Endothelial cell of umbilical vein (primary cell): Measurements from ENCODE around the gene SLC25A43. TPM values are rescaled to one million over a fixed set of nuclear protein-coding genes. Genes with fewer than 3 reads are reported as not detected.

ENCODE experiments used
- BruUV-seq: library from RNA; stranded (reverse); fragments of 400-500 nt; replicated peaks from 2 replicates; lab custom pipeline; 2021; lab: Mats Ljungman, UMichigan
- CTCF ChIA-PET: fragments of 300-600, 350-600 bp; sonication (Branson Sonifier 250); formaldehyde crosslinking; loops from one replicate; lab custom pipeline; 2021; ENCODE audit warnings: antibody characterized with exemption, inconsistent platforms; lab: Charles Lee
- POLR2A ChIA-PET: fragments of 300-600, 350-600 bp; sonication (Branson Sonifier 250); formaldehyde crosslinking; loops from one replicate; lab custom pipeline; 2021; ENCODE audit warnings: antibody characterized with exemption, inconsistent platforms; lab: Charles Lee
- DNase-seq: peaks from one replicate; pipeline ENCODE4 v3.0.0-alpha.2; 2011; ENCODE audit warnings: low read depth, low spot score
- FAIRE-seq: peaks from 2 replicates; lab custom pipeline; 2011; peaks lifted over from hg19 to GRCh38; lab: Jason Lieb, UNC
- H2AFZ ChIP-seq: 2 replicates; pipeline ENCODE4 v1.6.0; 2012; ENCODE audit warnings: low read depth, low read length, control low read depth, inconsistent platforms
- H3K27ac ChIP-seq: 2 replicates; pipeline ENCODE4 v1.5.1; 2011; ENCODE audit warnings: low read depth, mild to moderate bottlenecking, control low read depth, low read length, moderate library complexity; ENCODE audit not compliant: insufficient read depth
- H3K27me3 ChIP-seq, 2 experiments: 2 replicates each; pipeline versions ENCODE4 v1.6.0 to v1.6.1; 2011; ENCODE audit warnings: low read length in 2 of 2, mixed read lengths in 1 of 2; ENCODE audit not compliant: control insufficient read depth in 2 of 2, insufficient read depth in 2 of 2
- H3K36me3 ChIP-seq, 2 experiments: 2 replicates in 1 of 2; 3 replicates in 1 of 2; pipeline ENCODE4 v1.5.1; 2011; ENCODE audit warnings: low read length in 2 of 2, mild to moderate bottlenecking in 1 of 2, moderate library complexity in 1 of 2; ENCODE audit not compliant: control insufficient read depth in 2 of 2, insufficient read depth in 2 of 2; ENCODE audit errors: extremely low read depth in 1 of 2
- H3K4me1 ChIP-seq: 3 replicates; pipeline ENCODE4 v1.5.1; 2011; ENCODE audit warnings: mild to moderate bottlenecking, low read length; ENCODE audit not compliant: control insufficient read depth, insufficient read depth; ENCODE audit errors: extremely low read depth
- H3K4me2 ChIP-seq: 2 replicates; pipeline ENCODE4 v1.6.1; 2011; ENCODE audit warnings: low read length, control low read depth, mixed read lengths; ENCODE audit not compliant: insufficient read depth
- H3K4me3 ChIP-seq, 3 experiments: fragments of 200-600 bp in 1 of 3; sonication (generic), shearing (Covaris generic) in 1 of 3; replicated peaks in 1 of 3; 2 replicates each; pipeline ENCODE4 v1.5.1; 2011 to 2016; ENCODE audit warnings: control low read depth in 3 of 3, low read length in 3 of 3, mild to moderate bottlenecking in 2 of 3, inconsistent platforms in 1 of 3, low read depth in 1 of 3, moderate library complexity in 1 of 3; ENCODE audit not compliant: insufficient read depth in 1 of 3
- H3K79me2 ChIP-seq: 2 replicates; pipeline ENCODE4 v1.6.0; 2012; ENCODE audit warnings: low read length, inconsistent platforms; ENCODE audit not compliant: control insufficient read depth, insufficient read depth
- H3K9ac ChIP-seq: replicated peaks from 2 replicates; pipeline ENCODE3; 2011; ENCODE audit warnings: low read length, control low read depth; ENCODE audit not compliant: insufficient read depth; ENCODE audit errors: extremely low read depth
- H3K9me1 ChIP-seq: replicated peaks from 3 replicates; pipeline ENCODE4 v1.6.0; 2011; ENCODE audit warnings: mild to moderate bottlenecking, low read length; ENCODE audit not compliant: control insufficient read depth, insufficient read depth; ENCODE audit errors: extremely low read depth
- H3K9me3 ChIP-seq: replicated peaks from 2 replicates; pipeline ENCODE4 v1.5.1; 2012; ENCODE audit warnings: low read length, inconsistent platforms; ENCODE audit not compliant: control insufficient read depth, insufficient read depth
- H4K20me1 ChIP-seq: replicated peaks from 2 replicates; pipeline ENCODE3; 2011; ENCODE audit warnings: mild to moderate bottlenecking, low read length; ENCODE audit not compliant: control insufficient read depth, insufficient read depth; ENCODE audit errors: extremely low read depth
- EZH2 ChIP-seq: IDR thresholded peaks from 2 replicates; pipeline ENCODE4 v1.6.1; 2012; ENCODE audit warnings: borderline replicate concordance, low read depth, mild to moderate bottlenecking, moderate library complexity, low read length, inconsistent platforms; ENCODE audit not compliant: severe bottlenecking
- FOS ChIP-seq: IDR thresholded peaks from 2 replicates; pipeline ENCODE4 v1.6.1; 2011; ENCODE audit warnings: mild to moderate bottlenecking, low read length, moderate library complexity, borderline replicate concordance; ENCODE audit not compliant: insufficient read depth
- GATA2 ChIP-seq: IDR thresholded peaks from 2 replicates; pipeline ENCODE4 v1.7.0; 2011; ENCODE audit warnings: low read depth, mild to moderate bottlenecking, moderate library complexity, mixed read lengths, low read length; ENCODE audit not compliant: insufficient read length, insufficient read depth
- JUN ChIP-seq: IDR thresholded peaks from 2 replicates; pipeline ENCODE4 v1.6.1; 2011; ENCODE audit warnings: borderline replicate concordance, low read depth; ENCODE audit not compliant: insufficient read length, insufficient read depth
- MYC ChIP-seq: IDR thresholded peaks from one replicate; pipeline ENCODE4 v1.6.1; 2011; ENCODE audit warnings: mild to moderate bottlenecking, low read depth, low read length
- POLR2A ChIP-seq: IDR thresholded peaks from 2 replicates; pipeline ENCODE4 v1.6.1; 2012; ENCODE audit warnings: low read depth, mild to moderate bottlenecking, control low read depth, low read length
- POLR2AphosphoS5 ChIP-seq: IDR thresholded peaks from 2 replicates; pipeline ENCODE4 v1.6.1; 2012; ENCODE audit warnings: low read depth, mild to moderate bottlenecking, control low read depth, low read length, moderate library complexity; ENCODE audit not compliant: insufficient read depth
- dilution Hi-C: fragments of 300-500 bp; cut with MboI; formaldehyde crosslinking; loops from one replicate; pipeline ENCODE4 v1.15.0; 2019; ENCODE audit warnings: low sequenced_read_pairs; ENCODE audit not compliant: extremely low pct_ligation_motif_present
- intact Hi-C: fragments of 100-400 bp; cut with micrococcal nuclease; formaldehyde crosslinking; loops from one replicate; pipeline ENCODE4 v1.10.0; 2022
- polyA plus RNA-seq, 4 experiments: library from polyadenylated mRNA; depleted of rRNA in 3 of 4; stranded (reverse) in 3 of 4; unstranded in 1 of 4; fragments of >200 nt; gene quantifications; 2 replicates each; pipeline versions ENCODE4 v1.2.1 to v1.2.3, GENCODE V29; 2011 to 2012; ENCODE audit warnings: missing spikeins in 1 of 4
- total RNA-seq: library from RNA; stranded (reverse); gene quantifications from 2 replicates; pipeline ENCODE4 v1.2.3, GENCODE V29; 2021
- TF ChIP-seq, protein P1 (sequence below), 2 donors: IDR thresholded peaks; 1 replicate in 1 of 2; 2 replicates in 1 of 2; pipeline ENCODE4 v1.5.1; 2011; ENCODE audit warnings: low read length in 2 of 2, mild to moderate bottlenecking in 2 of 2, moderate library complexity in 2 of 2, control low read depth in 1 of 2, inconsistent platforms in 1 of 2, low read depth in 1 of 2; ENCODE audit not compliant: insufficient read depth in 1 of 2; ENCODE audit errors: extremely low read depth in 1 of 2
- TF ChIP-seq, protein P2 (sequence below): IDR thresholded peaks from 2 replicates; pipeline ENCODE4 v1.6.1; 2011; ENCODE audit not compliant: insufficient read depth, insufficient read length

The SLC25A43 gene
- total and polyA plus RNA-seq, 2 donors (not counting 3 experiments of a cell fraction or from before 2014, with no cell fraction given) = 7.2 to 11.5 TPM

DNA sequence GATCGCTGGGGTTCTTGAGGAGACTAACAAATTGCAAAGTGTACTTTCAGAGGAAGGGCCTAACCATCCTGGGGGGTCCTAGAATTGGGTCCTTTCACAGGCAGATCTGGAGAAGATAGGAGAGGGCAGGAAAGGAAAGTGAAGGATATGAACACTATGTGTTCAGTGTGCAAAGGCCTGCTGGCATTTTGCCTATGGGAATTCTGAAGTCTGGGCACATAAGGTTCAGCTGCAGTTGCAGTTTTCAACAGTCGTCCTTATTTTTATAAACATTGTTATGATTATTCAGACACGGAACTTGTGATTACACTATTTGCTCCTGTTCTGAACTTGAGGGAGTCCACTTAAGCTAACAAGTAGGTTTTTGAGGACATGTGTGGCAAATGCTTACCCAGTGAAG is 67.8 kb downstream of the SLC25A43 start:
- Histone ChIP-seq H3K79me2 (peaks cover 9% of the 10 kb centered on the region), H3K4me2 (no peak overlapping the region), H3K9ac (no peak overlapping the region), H3K36me3 (peaks cover 5 to 6% of the 10 kb centered on the region in 2 experiments), H2AFZ (no peak overlapping the region), H3K27me3 (no peaks in the 10 kb centered on the region), H3K4me3 (no peak overlapping the region), H3K27ac (no peak overlapping the region), H3K9me1 (no peaks in the 10 kb centered on the region), H3K4me1 (peaks cover 5% of the 10 kb centered on the region), H4K20me1 (no peaks in the 10 kb centered on the region), H3K9me3 (no peaks in the 10 kb centered on the region)
- FAIRE-seq (no peak), DNase-seq (no peak)
- CTCF ChIA-PET = interaction anchor here (0.5 kb wide), 1 partner anchor 68 kb away, joined by 3 read pairs; the partner anchor contains the start of gene SLC25A43
- dilution Hi-C loops = no loop called here
- TF ChIP-seq, protein P1, sequence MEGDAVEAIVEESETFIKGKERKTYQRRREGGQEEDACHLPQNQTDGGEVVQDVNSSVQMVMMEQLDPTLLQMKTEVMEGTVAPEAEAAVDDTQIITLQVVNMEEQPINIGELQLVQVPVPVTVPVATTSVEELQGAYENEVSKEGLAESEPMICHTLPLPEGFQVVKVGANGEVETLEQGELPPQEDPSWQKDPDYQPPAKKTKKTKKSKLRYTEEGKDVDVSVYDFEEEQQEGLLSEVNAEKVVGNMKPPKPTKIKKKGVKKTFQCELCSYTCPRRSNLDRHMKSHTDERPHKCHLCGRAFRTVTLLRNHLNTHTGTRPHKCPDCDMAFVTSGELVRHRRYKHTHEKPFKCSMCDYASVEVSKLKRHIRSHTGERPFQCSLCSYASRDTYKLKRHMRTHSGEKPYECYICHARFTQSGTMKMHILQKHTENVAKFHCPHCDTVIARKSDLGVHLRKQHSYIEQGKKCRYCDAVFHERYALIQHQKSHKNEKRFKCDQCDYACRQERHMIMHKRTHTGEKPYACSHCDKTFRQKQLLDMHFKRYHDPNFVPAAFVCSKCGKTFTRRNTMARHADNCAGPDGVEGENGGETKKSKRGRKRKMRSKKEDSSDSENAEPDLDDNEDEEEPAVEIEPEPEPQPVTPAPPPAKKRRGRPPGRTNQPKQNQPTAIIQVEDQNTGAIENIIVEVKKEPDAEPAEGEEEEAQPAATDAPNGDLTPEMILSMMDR (IDR thresholded peaks at IDR 0.05; ENCODE audit: extremely low read depth in 1 of 2, insufficient read depth in 1 of 2, low read depth in 1 of 2, low read length in 2 of 2) = no peak
- no peak for TF ChIP-seq JUN
- TF ChIP-seq, protein P2, sequence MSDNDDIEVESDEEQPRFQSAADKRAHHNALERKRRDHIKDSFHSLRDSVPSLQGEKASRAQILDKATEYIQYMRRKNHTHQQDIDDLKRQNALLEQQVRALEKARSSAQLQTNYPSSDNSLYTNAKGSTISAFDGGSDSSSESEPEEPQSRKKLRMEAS = no peak
- no peak for TF ChIP-seq FOS
- no peak for TF ChIP-seq EZH2
- no peak for TF ChIP-seq POLR2A
- TF ChIP-seq GATA2 = no peak
- TF ChIP-seq MYC = no peak
- no peak for TF ChIP-seq POLR2AphosphoS5
- POLR2A ChIA-PET = no interaction called here
- intact Hi-C loops = loop anchor here (5.0 kb wide), 1 partner anchor 385 kb away; the partner anchor contains the start of gene UPF3B
- no TSS peak for BruUV-seq
